ENCODE results near the gene RAB33B.

GRCh38 chr4:139499186-139499585 lies 45.3 kb downstream of the RAB33B start:
- TF ChIP-seq CTCF (IDR thresholded peaks at IDR 0.05) (no peak), POLR2A (IDR thresholded peaks at IDR 0.05) (no peak)
